Thyroid gland (tissue), 4 donors: Measurements from ENCODE around the gene LGI2. TPM values are rescaled to one million over a fixed set of nuclear protein-coding genes. Genes with fewer than 3 reads are reported as not detected.

ENCODE experiments used
- DNase-seq, 2 donors: peaks; one replicate each; pipeline ENCODE4 v3.0.0-alpha.2; 2019
- H3K27ac ChIP-seq, 3 donors: fragments of 200-600 bp; sonication (generic); 1 replicate in 2 of 3; 2 replicates in 1 of 3; pipeline ENCODE4 v1.5.1; 2016 to 2019; ENCODE audit warnings: mild to moderate bottlenecking in 1 of 3, moderate library complexity in 1 of 3
- H3K27me3 ChIP-seq: fragments of 200-600 bp; sonication (generic); one replicate; pipeline ENCODE4 v1.5.1; 2019
- H3K36me3 ChIP-seq, 2 donors: fragments of 200-600 bp; sonication (generic); one replicate each; pipeline ENCODE4 v1.5.1; 2016 to 2019
- H3K4me1 ChIP-seq, 2 donors: fragments of 200-600 bp; sonication (generic); one replicate each; pipeline ENCODE4 v1.5.1; 2017 to 2019
- H3K4me3 ChIP-seq, 3 donors: fragments of 200-600 bp; sonication (generic); replicated peaks in 1 of 3; 1 replicate in 2 of 3; 2 replicates in 1 of 3; pipeline ENCODE4 v1.5.1; 2016; ENCODE audit warnings: mild to moderate bottlenecking in 1 of 3
- H3K9me3 ChIP-seq: fragments of 200-600 bp; sonication (generic); one replicate; pipeline ENCODE4 v1.5.1; 2017
- CTCF ChIP-seq, 6 experiments: fragments of 200-600 bp in 3 of 6; fragments of 450-650 bp in 3 of 6; sonication (generic) in 3 of 6; IDR thresholded peaks; one replicate each; pipeline ENCODE4 v1.5.1; 2016 to 2019; ENCODE audit warnings: antibody characterized with exemption in 6 of 6, mild to moderate bottlenecking in 2 of 6, inconsistent platforms in 1 of 6, moderate library complexity in 1 of 6
- POLR2A ChIP-seq, 2 donors: fragments of 450-650 bp; IDR thresholded peaks; one replicate each; pipeline ENCODE4 v1.6.1; 2017; ENCODE audit warnings: antibody characterized with exemption in 2 of 2, mild to moderate bottlenecking in 2 of 2, moderate library complexity in 1 of 2
- WGBS, 2 donors: methylation state at CpG; one replicate each; pipeline ENCODE4 v1.1.5; 2017; 5-methylcytosine and 5-hydroxymethylcytosine counted together
- intact Hi-C: fragments of 100-400 bp; cut with DNase I; formaldehyde crosslinking; loops from one replicate; pipeline ENCODE4 v1.15.1; 2023
- total RNA-seq, 4 donors: library from RNA; depleted of rRNA; stranded (reverse); fragments of >200 nt; gene quantifications; one replicate each; pipeline ENCODE4 v1.2.3, GENCODE V29; 2016

LGI2 gene
- total RNA-seq, 4 donors from 2014 or later, result 0.45 to 3.7 (median 2.2) TPM

GRCh38 chr4:24965627-24966026 is 65.1 kb downstream of the LGI2 start:
- intact Hi-C loops, result no loop called here
- Histone ChIP-seq H3K4me3 (no peak overlapping the region), H3K27me3 (no peaks in the 10 kb centered on the region), H3K9me3 (no peaks in the 10 kb centered on the region), H3K27ac (no peak overlapping the region), H3K4me1 (no peaks in the 10 kb centered on the region), H3K36me3 (no peaks in the 10 kb centered on the region)
- TF ChIP-seq POLR2A (IDR thresholded peaks at IDR 0.05), result no peak
- TF ChIP-seq CTCF (IDR thresholded peaks at IDR 0.05), result no peak
- DNase-seq, result no peak
- 80 to 95% methylated on average over 8 to 9 of the region's 9 CpGs for WGBS, 2 donors

GRCh38 chr4:24963277-24963676 is 67.5 kb downstream of the LGI2 start:
- H3K36me3 ChIP-seq, result no peaks in the 10 kb centered on the region
- TF ChIP-seq CTCF (IDR thresholded peaks at IDR 0.05), result no peak
- TF ChIP-seq POLR2A (IDR thresholded peaks at IDR 0.05), result no peak
- H3K9me3 ChIP-seq, result no peaks in the 10 kb centered on the region
- intact Hi-C loops, result no loop called here
- no peak for DNase-seq
- H3K4me1 ChIP-seq, result no peaks in the 10 kb centered on the region
- H3K4me3 ChIP-seq, result no peak overlapping the region
- H3K27ac ChIP-seq, result no peak overlapping the region
- no peaks in the 10 kb centered on the region for H3K27me3 ChIP-seq
- 69 to 73% methylated on average over 2 of the region's 2 CpGs for WGBS, 2 donors

GRCh38 chr4:24957886-24958285 is 72.9 kb downstream of the LGI2 start:
- intact Hi-C loops, result no loop called here
- TF ChIP-seq POLR2A (IDR thresholded peaks at IDR 0.05) (no peak), CTCF (IDR thresholded peaks at IDR 0.05) (no peak)
- Histone ChIP-seq H3K36me3 (no peaks in the 10 kb centered on the region), H3K27ac (no peak overlapping the region), H3K9me3 (no peaks in the 10 kb centered on the region), H3K27me3 (no peaks in the 10 kb centered on the region), H3K4me1 (no peaks in the 10 kb centered on the region), H3K4me3 (no peak overlapping the region)
- WGBS, 2 donors, result 92 to 94% methylated on average over 2 of the region's 2 CpGs
- no peak for DNase-seq

- no peaks in the 10 kb centered on the region for H3K36me3 ChIP-seq
- intact Hi-C loops, result no loop called here
- DNase-seq, result no peak
- H3K4me3 ChIP-seq, result no peak overlapping the region
- H3K4me1 ChIP-seq, result no peaks in the 10 kb centered on the region
- 97 to 100% methylated on average over 2 of the region's 2 CpGs for WGBS, 2 donors
- no peaks in the 10 kb centered on the region for H3K27me3 ChIP-seq
- H3K27ac ChIP-seq, result no peak overlapping the region
- TF ChIP-seq POLR2A (IDR thresholded peaks at IDR 0.05) (no peak), CTCF (IDR thresholded peaks at IDR 0.05) (no peak)
- H3K9me3 ChIP-seq, result no peaks in the 10 kb centered on the region
Measured at GRCh38 chr4:24956763-24957162, 74.0 kb downstream of the LGI2 start.

- no peaks in the 10 kb centered on the region for H3K4me1 ChIP-seq
Measured at GRCh38 chr4:24956091-24956490, 74.7 kb downstream of the LGI2 start.

More at GRCh38 chr4:24956091-24956490, 74.7 kb downstream of the LGI2 start:
- Histone ChIP-seq H3K9me3 (no peaks in the 10 kb centered on the region), H3K27me3 (no peaks in the 10 kb centered on the region), H3K36me3 (no peaks in the 10 kb centered on the region), H3K4me3 (no peak overlapping the region), H3K27ac (no peak overlapping the region)
- intact Hi-C loops, result no loop called here
- no peak for TF ChIP-seq CTCF (IDR thresholded peaks at IDR 0.05)
- no peak for TF ChIP-seq POLR2A (IDR thresholded peaks at IDR 0.05)
- WGBS, 2 donors, result 92 to 98% methylated on average over 2 of the region's 2 CpGs
- DNase-seq, result no peak
